ENCODE measurements around the gene PLGRKT.
"Not testable (repeated sequence)": the region's sequence is repeated elsewhere in the genome, so short reads cannot be mapped to it uniquely, and the experiment has no call there.

The PLGRKT gene

DNA sequence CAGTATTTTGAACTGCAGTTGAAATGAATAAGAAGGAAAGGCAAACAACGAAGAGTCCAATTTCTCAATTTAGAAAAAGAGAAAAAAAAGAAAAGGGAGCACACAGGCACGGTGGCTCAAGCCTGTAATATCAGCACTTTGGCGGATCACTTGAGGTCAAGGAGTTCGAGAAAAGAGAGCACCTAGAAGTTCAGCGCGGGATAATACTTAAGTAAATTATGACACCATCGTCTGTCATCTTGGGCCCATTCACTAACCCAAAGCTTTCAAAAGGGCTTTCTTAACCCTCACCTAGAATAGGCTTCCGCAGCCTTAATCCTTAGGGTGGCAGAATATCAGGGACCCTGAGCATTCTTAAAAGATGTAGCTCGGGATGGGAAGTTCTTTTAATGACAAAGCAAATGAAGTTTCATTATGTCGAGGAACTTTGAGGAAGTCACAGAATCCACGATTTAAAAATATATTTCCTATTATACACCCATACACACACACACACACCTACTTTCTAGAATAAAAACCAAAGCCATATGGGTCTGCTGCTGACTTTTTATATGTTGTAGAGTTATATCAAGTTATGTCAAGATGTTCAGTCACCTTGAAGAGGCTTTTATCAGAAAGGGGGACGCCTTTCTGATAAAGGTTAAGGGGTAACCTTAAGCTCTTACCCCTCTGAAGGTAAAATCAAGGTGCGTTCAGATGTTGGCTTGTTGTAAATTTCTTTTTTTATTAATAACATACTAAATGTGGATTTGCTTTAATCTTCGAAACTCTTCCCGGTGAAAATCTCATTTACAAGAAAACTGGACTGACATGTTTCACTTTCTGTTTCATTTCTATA, 12.0 kb upstream of the PLGRKT start:
- Histone ChIP-seq H3K36me3 (ENCODE audit: insufficient read depth, low read length) (no peaks in the 10 kb centered on the region), H3K9me3 (replicated peaks; ENCODE audit: low read length) (no peaks in the 10 kb centered on the region), H3K9ac (ENCODE audit: low read depth, low read length) (peak overlapping the region; percentile 87), H3K27me3 (ENCODE audit: control insufficient read depth, insufficient read depth, low read length) (no peaks in the 10 kb centered on the region), H3K4me2 (ENCODE audit: low read length) (peak overlapping the region; percentile 83), H3K4me3 (ENCODE audit: low read length) (peak overlapping the region; percentile 77), H3K4me1 (ENCODE audit: control insufficient read depth, insufficient read depth, low read length) (peaks cover 58% of the 10 kb centered on the region)

DNA sequence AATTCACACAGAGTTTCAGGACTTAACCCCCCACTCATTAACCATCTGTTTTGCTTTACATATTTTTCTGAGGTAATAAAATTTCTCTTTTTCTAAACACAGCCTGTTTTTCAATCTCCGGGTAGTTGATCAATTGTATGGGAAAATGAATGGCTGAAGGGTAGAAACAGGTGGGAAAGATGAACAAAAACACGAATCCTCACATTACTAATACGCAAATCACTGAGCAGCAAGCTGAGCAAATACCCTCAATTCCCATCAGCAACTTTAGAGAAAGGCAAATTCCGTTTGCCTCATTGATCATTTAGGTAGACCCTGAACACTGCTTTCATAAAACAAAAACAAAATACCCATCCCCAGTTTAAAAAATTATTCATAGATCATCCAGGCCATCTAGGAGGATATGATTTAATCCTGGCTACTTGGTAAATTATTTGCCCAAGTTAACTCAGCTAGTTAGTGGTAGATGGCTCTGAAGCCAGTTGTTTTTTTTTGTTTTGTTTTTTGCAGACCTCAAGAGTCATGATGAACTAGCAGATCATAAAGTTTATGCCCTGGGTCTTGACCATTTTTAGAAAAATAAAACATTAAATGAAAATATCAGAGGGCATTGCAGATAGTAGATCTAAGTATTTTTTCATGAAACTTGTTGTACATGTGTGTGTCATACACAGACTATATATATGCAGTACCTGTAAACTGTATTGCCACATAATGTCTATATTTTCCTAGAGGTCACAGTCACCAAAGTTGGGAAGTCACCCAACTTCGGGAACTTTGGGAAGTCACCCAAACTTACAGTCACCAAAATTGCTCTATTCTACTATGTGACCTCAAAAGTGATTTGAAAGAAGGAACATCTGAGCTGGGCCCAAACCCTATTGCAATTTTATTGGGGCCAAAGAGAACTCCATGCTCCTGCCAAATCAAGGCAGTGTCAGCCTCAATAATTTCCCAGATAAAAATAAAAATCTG, 11.0 kb upstream of the PLGRKT start:
- Histone ChIP-seq H3K27me3 (ENCODE audit: control insufficient read depth, insufficient read depth, low read length) (no peaks in the 10 kb centered on the region), H3K4me3 (ENCODE audit: low read length) (no peak overlapping the region), H3K9ac (ENCODE audit: low read depth, low read length) (peak overlapping the region; percentile 87), H3K4me1 (ENCODE audit: control insufficient read depth, insufficient read depth, low read length) (peaks cover 49% of the 10 kb centered on the region), H3K9me3 (replicated peaks; ENCODE audit: low read length) (no peaks in the 10 kb centered on the region), H3K4me2 (ENCODE audit: low read length) (peak overlapping the region; percentile 83), H3K36me3 (ENCODE audit: insufficient read depth, low read length) (no peaks in the 10 kb centered on the region)

DNA sequence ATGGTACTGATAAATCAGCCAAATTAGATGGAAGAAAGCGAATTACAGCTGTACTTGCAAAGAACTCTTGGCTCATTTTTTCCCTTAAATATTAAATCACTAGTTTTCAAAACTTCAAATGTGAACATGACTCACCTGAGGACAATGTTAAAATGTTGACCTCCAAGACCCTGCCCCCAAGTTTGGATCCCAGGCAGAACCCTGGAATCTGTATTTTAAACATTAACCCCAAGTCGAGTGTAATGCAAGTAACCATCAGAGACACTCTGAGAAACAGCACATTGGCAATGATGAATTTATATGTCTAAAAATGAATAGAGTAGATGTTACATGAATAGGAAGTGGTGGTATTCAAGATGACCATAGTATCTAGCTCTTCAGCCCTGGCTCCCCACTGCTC, 10.3 kb upstream of the PLGRKT start:
- Histone ChIP-seq H3K9me3 (replicated peaks; ENCODE audit: low read length) (no peaks in the 10 kb centered on the region), H3K27me3 (ENCODE audit: control insufficient read depth, insufficient read depth, low read length) (no peaks in the 10 kb centered on the region), H3K4me1 (ENCODE audit: control insufficient read depth, insufficient read depth, low read length) (peaks cover 44% of the 10 kb centered on the region), H3K9ac (ENCODE audit: low read depth, low read length) (no peak overlapping the region), H3K4me3 (ENCODE audit: low read length) (no peak overlapping the region), H3K36me3 (ENCODE audit: insufficient read depth, low read length) (no peaks in the 10 kb centered on the region), H3K4me2 (ENCODE audit: low read length) (peak overlapping the region; percentile 15)

- peaks cover 44% of the 10 kb centered on the region for H3K4me1 ChIP-seq (ENCODE audit: control insufficient read depth, insufficient read depth, low read length)
- no peaks in the 10 kb centered on the region for H3K9me3 ChIP-seq (replicated peaks; ENCODE audit: low read length)
- H3K4me3 ChIP-seq (ENCODE audit: low read length): no peak overlapping the region
- H3K4me2 ChIP-seq (ENCODE audit: low read length): no peak overlapping the region
- no peaks in the 10 kb centered on the region for H3K27me3 ChIP-seq (ENCODE audit: control insufficient read depth, insufficient read depth, low read length)
- H3K36me3 ChIP-seq (ENCODE audit: insufficient read depth, low read length): no peaks in the 10 kb centered on the region
- no peak overlapping the region for H3K9ac ChIP-seq (ENCODE audit: low read depth, low read length)
These were observed 9.6 kb upstream of the PLGRKT start for GRCh38 chr9:5447337-5447736.

- no peak overlapping the region for H3K4me2 ChIP-seq (ENCODE audit: low read length)
- H3K9me3 ChIP-seq (replicated peaks; ENCODE audit: low read length): no peaks in the 10 kb centered on the region
- no peak overlapping the region for H3K4me3 ChIP-seq (ENCODE audit: low read length)
- H3K36me3 ChIP-seq (ENCODE audit: insufficient read depth, low read length): no peaks in the 10 kb centered on the region
- H3K27me3 ChIP-seq (ENCODE audit: control insufficient read depth, insufficient read depth, low read length): no peaks in the 10 kb centered on the region
- H3K4me1 ChIP-seq (ENCODE audit: control insufficient read depth, insufficient read depth, low read length): peaks cover 43% of the 10 kb centered on the region
- H3K9ac ChIP-seq (ENCODE audit: low read depth, low read length): no peak overlapping the region
These were observed 8.9 kb upstream of the PLGRKT start for GRCh38 chr9:5446451-5447236.

- Histone ChIP-seq H3K27me3 (ENCODE audit: control insufficient read depth, insufficient read depth, low read length) (no peaks in the 10 kb centered on the region), H3K36me3 (ENCODE audit: insufficient read depth, low read length) (no peaks in the 10 kb centered on the region)
These were observed 8.2 kb upstream of the PLGRKT start for GRCh38 chr9:5445886-5446285.

DNA sequence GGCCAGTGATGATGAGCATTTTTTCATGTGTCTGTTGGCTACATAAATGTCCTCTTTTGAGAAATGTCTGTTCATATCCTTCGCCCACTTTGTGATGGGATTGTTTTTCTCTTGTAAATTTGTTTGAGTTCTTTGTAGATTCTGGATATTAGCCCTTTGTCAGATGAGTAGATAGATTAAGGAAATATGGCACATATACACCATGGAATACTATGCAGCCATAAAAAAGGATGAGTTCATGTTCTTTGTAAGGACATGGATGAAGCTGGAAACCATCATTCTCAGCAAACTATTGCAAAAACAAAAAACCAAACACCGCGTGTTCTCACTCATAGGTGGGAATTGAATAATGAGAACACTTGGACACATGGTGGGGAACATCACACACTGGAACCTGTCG, 7.4 kb upstream of the PLGRKT start:
- H3K4me1 ChIP-seq (ENCODE audit: control insufficient read depth, insufficient read depth, low read length): peaks cover 38% of the 10 kb centered on the region
- not testable (repeated sequence) for H3K27me3 ChIP-seq (ENCODE audit: control insufficient read depth, insufficient read depth, low read length); H3K36me3 ChIP-seq (ENCODE audit: insufficient read depth, low read length); H3K9me3 ChIP-seq (replicated peaks; ENCODE audit: low read length); H3K4me2 ChIP-seq (ENCODE audit: low read length); H3K4me3 ChIP-seq (ENCODE audit: low read length); H3K9ac ChIP-seq (ENCODE audit: low read depth, low read length)

More at GRCh38 chr9:5445886-5446285, 8.2 kb upstream of the PLGRKT start:
- Histone ChIP-seq H3K4me3 (ENCODE audit: low read length) (no peak overlapping the region), H3K4me2 (ENCODE audit: low read length) (no peak overlapping the region), H3K9ac (ENCODE audit: low read depth, low read length) (no peak overlapping the region), H3K4me1 (ENCODE audit: control insufficient read depth, insufficient read depth, low read length) (peaks cover 38% of the 10 kb centered on the region), H3K9me3 (replicated peaks; ENCODE audit: low read length) (no peaks in the 10 kb centered on the region)

GRCh38 chr9:5443850-5444249, 6.1 kb upstream of the PLGRKT start:
- Histone ChIP-seq H3K4me2 (ENCODE audit: low read length) (no peak overlapping the region), H3K9me3 (replicated peaks; ENCODE audit: low read length) (no peaks in the 10 kb centered on the region), H3K4me3 (ENCODE audit: low read length) (no peak overlapping the region), H3K9ac (ENCODE audit: low read depth, low read length) (no peak overlapping the region), H3K4me1 (ENCODE audit: control insufficient read depth, insufficient read depth, low read length) (peaks cover 25% of the 10 kb centered on the region), H3K27me3 (ENCODE audit: control insufficient read depth, insufficient read depth, low read length) (no peaks in the 10 kb centered on the region), H3K36me3 (ENCODE audit: insufficient read depth, low read length) (no peaks in the 10 kb centered on the region)

GRCh38 chr9:5442400-5443011, 4.8 kb upstream of the PLGRKT start:
- H3K4me1 ChIP-seq (ENCODE audit: control insufficient read depth, insufficient read depth, low read length): peaks cover 20% of the 10 kb centered on the region
- H3K9me3 ChIP-seq (replicated peaks; ENCODE audit: low read length): no peaks in the 10 kb centered on the region
- no peak overlapping the region for H3K4me2 ChIP-seq (ENCODE audit: low read length)
- no peaks in the 10 kb centered on the region for H3K27me3 ChIP-seq (ENCODE audit: control insufficient read depth, insufficient read depth, low read length)
- no peak overlapping the region for H3K9ac ChIP-seq (ENCODE audit: low read depth, low read length)
- no peaks in the 10 kb centered on the region for H3K36me3 ChIP-seq (ENCODE audit: insufficient read depth, low read length)
- no peak overlapping the region for H3K4me3 ChIP-seq (ENCODE audit: low read length)

DNA sequence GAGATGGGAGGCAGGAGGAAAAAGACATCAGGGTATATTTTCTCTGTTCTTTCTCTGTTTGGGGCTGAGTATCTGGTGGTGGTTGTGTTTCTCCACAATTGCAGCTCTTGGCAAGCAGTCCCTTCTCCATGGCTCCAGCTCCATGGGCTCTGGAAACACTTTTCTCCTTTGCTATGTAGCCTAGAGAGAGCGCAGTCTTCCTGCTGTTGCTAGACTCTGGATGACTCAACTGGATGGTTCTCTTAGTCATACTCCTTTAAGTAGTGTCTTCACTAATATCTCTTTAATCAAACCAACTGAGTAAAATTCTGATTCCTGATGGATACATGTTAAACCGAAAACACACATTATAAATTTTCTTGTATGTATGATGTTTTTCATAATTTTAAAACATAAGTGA, 3.3 kb upstream of the PLGRKT start:
- Histone ChIP-seq H3K9ac (ENCODE audit: low read depth, low read length) (no peak overlapping the region), H3K4me1 (ENCODE audit: control insufficient read depth, insufficient read depth, low read length) (peaks cover 16% of the 10 kb centered on the region), H3K27me3 (ENCODE audit: control insufficient read depth, insufficient read depth, low read length) (no peaks in the 10 kb centered on the region), H3K9me3 (replicated peaks; ENCODE audit: low read length) (no peaks in the 10 kb centered on the region), H3K4me3 (ENCODE audit: low read length) (no peak overlapping the region), H3K4me2 (ENCODE audit: low read length) (no peak overlapping the region), H3K36me3 (ENCODE audit: insufficient read depth, low read length) (no peaks in the 10 kb centered on the region)

- Histone ChIP-seq H3K4me3 (ENCODE audit: low read length) (no peak overlapping the region), H3K27me3 (ENCODE audit: control insufficient read depth, insufficient read depth, low read length) (no peaks in the 10 kb centered on the region), H3K4me2 (ENCODE audit: low read length) (no peak overlapping the region), H3K36me3 (ENCODE audit: insufficient read depth, low read length) (peaks cover 4% of the 10 kb centered on the region), H3K9me3 (replicated peaks; ENCODE audit: low read length) (no peaks in the 10 kb centered on the region), H3K4me1 (ENCODE audit: control insufficient read depth, insufficient read depth, low read length) (peaks cover 19% of the 10 kb centered on the region), H3K9ac (ENCODE audit: low read depth, low read length) (no peak overlapping the region)
These were observed 2.7 kb upstream of the PLGRKT start for GRCh38 chr9:5440426-5440825.
